ENCODE data around the gene LDLRAD2. TPM values are rescaled to one million over a fixed set of nuclear protein-coding genes. Genes with fewer than 3 reads are reported as not detected.

LDLRAD2 gene
- total RNA-seq, 1 experiment from 2014 or later: 1.0 TPM

DNA sequence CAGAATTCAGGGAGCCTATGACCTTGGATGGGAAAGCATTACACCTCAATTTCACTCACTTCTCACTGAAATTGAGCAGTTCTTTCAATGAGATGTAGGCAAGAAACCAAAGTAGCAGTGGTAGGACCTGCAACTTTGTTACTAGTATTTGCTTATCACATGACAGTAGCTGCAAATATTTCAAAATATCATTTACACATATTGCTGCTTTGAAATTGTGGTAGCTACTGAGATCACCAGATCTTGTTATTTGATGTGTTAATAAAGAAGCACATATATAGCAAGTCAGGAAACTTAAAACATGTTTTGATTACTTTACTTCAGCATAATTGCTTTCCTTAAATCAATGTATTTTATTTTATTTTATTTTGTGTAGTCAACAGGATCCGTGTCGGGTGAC is 12.9 kb downstream of the LDLRAD2 start:
- Histone ChIP-seq H4K20me1 (ENCODE audit: control insufficient read depth, insufficient read depth, insufficient read length) (no peaks in the 10 kb centered on the region), H2BK5ac (ENCODE audit: insufficient read length, low read length) (no peak overlapping the region), H2AFZ (ENCODE audit: low read length) (no peak overlapping the region), H3K4me2 (ENCODE audit: insufficient read depth, insufficient read length, low read length) (no peak overlapping the region), H3K18ac (ENCODE audit: insufficient read length, low read depth, low read length) (no peak overlapping the region), H3K56ac (ENCODE audit: insufficient read length, low read depth, low read length) (no peak overlapping the region), H3K23me2 (ENCODE audit: insufficient read length, low read depth, low read length, poor library complexity, severe bottlenecking) (no peaks in the 10 kb centered on the region), H3K23ac (ENCODE audit: insufficient read length, low read depth, low read length) (no peak overlapping the region), H3K4ac (ENCODE audit: low read depth, low read length) (no peak overlapping the region), H4K8ac (replicated peaks; ENCODE audit: insufficient read length, low read depth, low read length) (no peak overlapping the region), H3K9ac (ENCODE audit: extremely low read depth, insufficient read length, low read length) (no peak overlapping the region), H3K27ac (ENCODE audit: insufficient read length, low read depth, low read length) (no peak overlapping the region), H3K14ac (ENCODE audit: insufficient read depth, low read length) (no peak overlapping the region), H2BK20ac (ENCODE audit: low read depth, low read length, poor library complexity, severe bottlenecking) (no peak overlapping the region), H3K9me3 (ENCODE audit: control insufficient read depth, low read depth, low read length) (no peaks in the 10 kb centered on the region), H3K4me1 (ENCODE audit: insufficient read depth, low read length) (no peaks in the 10 kb centered on the region), H3K27me3 (ENCODE audit: insufficient read depth, low read length) (no peaks in the 10 kb centered on the region), H4K91ac (ENCODE audit: insufficient read length, low read depth, low read length) (no peak overlapping the region), H2BK12ac (ENCODE audit: insufficient read length, low read depth, low read length) (no peak overlapping the region), H3T11ph (ENCODE audit: low read length) (no peak overlapping the region), H2BK120ac (ENCODE audit: low read depth, low read length, poor library complexity, severe bottlenecking) (no peak overlapping the region), H4K5ac (ENCODE audit: insufficient read length, low read depth, low read length) (no peak overlapping the region), H2AK5ac (ENCODE audit: insufficient read length, low read length) (no peak overlapping the region), H2BK15ac (ENCODE audit: low read depth, low read length) (no peak overlapping the region), H3K79me2 (ENCODE audit: insufficient read depth, low read length) (no peaks in the 10 kb centered on the region), H3K79me1 (ENCODE audit: insufficient read depth, low read depth, low read length, poor library complexity, severe bottlenecking) (no peaks in the 10 kb centered on the region)
- no peaks in the 10 kb centered on the region; the same call in 1 of the 2 replicates for H3K27me3 Mint-ChIP-seq (ENCODE audit: low read depth)
- no peak overlapping the region for H3K4me3 Mint-ChIP-seq
- no CpG with 5 or more reads among the region's 2 CpGs for WGBS (ENCODE audit: extremely low coverage, insufficient read length, low lambda C conversion rate)
- H3K27ac Mint-ChIP-seq: no peak overlapping the region
- H3K4me1 Mint-ChIP-seq: peaks cover 0 to 6% of the 10 kb centered on the region in 2 experiments; a peak in 1 of 4 replicates
- peaks cover 18 to 45% (median 32%) of the 10 kb centered on the region in 3 experiments for H3K36me3 Mint-ChIP-seq (ENCODE audit: insufficient read depth in 1 of 3, low read depth in 3 of 3)
- DNase-seq: no peak
- TF ChIP-seq, protein P1, sequence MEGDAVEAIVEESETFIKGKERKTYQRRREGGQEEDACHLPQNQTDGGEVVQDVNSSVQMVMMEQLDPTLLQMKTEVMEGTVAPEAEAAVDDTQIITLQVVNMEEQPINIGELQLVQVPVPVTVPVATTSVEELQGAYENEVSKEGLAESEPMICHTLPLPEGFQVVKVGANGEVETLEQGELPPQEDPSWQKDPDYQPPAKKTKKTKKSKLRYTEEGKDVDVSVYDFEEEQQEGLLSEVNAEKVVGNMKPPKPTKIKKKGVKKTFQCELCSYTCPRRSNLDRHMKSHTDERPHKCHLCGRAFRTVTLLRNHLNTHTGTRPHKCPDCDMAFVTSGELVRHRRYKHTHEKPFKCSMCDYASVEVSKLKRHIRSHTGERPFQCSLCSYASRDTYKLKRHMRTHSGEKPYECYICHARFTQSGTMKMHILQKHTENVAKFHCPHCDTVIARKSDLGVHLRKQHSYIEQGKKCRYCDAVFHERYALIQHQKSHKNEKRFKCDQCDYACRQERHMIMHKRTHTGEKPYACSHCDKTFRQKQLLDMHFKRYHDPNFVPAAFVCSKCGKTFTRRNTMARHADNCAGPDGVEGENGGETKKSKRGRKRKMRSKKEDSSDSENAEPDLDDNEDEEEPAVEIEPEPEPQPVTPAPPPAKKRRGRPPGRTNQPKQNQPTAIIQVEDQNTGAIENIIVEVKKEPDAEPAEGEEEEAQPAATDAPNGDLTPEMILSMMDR (conservative IDR thresholded peaks at IDR 0.05): no peak
- no peaks in the 10 kb centered on the region for H3K9me3 Mint-ChIP-seq
